K562 (cell line): ENCODE results near the gene ORMDL2. TPM values are rescaled to one million over a fixed set of nuclear protein-coding genes. Genes with fewer than 3 reads are reported as not detected.

Source experiments
- CBX3 ChIP-seq, 2 experiments: IDR thresholded peaks; 1 replicate in 1 of 2; 2 replicates in 1 of 2; pipeline ENCODE4 v1.6.1; 2012; ENCODE audit warnings: inconsistent platforms in 2 of 2, low read length in 2 of 2, borderline replicate concordance in 1 of 2, control low read depth in 1 of 2
- EP300 ChIP-seq: IDR thresholded peaks from 2 replicates; pipeline ENCODE4 v1.6.1; 2012; ENCODE audit warnings: low read length, improper control_type of control experiment
- ERF ChIP-seq: fragments of 450-650 bp; formaldehyde crosslinking; IDR thresholded peaks from 2 replicates; pipeline ENCODE4 v1.4.0; 2020; ENCODE audit warnings: mild to moderate bottlenecking, mixed read lengths
- KLF6 ChIP-seq: fragments of 250-450 bp; sonication (Bioruptor Pico); IDR thresholded peaks from 2 replicates; pipeline ENCODE4 v1.4.0; 2020; ENCODE audit warnings: mild to moderate bottlenecking, moderate library complexity, borderline replicate concordance
- MAZ ChIP-seq, 2 experiments: fragments of 450-650 bp in 1 of 2; sonication (generic) in 1 of 2; formaldehyde crosslinking; IDR thresholded peaks in 1 of 2; conservative IDR thresholded peaks in 1 of 2; 2 replicates each; pipeline versions ENCODE4 v1.4.0 to v1.5.0; 2020; ENCODE audit warnings: mild to moderate bottlenecking in 1 of 2, missing genetic modification reagents in 1 of 2
- MCM3 ChIP-seq: fragments of 450-650 bp; IDR thresholded peaks from 2 replicates; pipeline ENCODE4 v1.6.1; 2016
- NBN ChIP-seq: fragments of 450-650 bp; IDR thresholded peaks from 2 replicates; pipeline ENCODE4 v1.6.1; 2016; ENCODE audit warnings: low read depth, mild to moderate bottlenecking
- NR4A1 ChIP-seq, 2 experiments: fragments of 250-450 bp in 1 of 2; fragments of 450-650 bp in 1 of 2; sonication (Bioruptor Pico) in 1 of 2; IDR thresholded peaks; 2 replicates each; pipeline versions ENCODE4 v1.4.0 to v1.6.1; 2016 to 2020; ENCODE audit warnings: mild to moderate bottlenecking in 2 of 2, missing compliant biosample characterization in 1 of 2, missing genetic modification characterization in 1 of 2, moderate library complexity in 1 of 2
- PCBP2 ChIP-seq: fragments of 200-400 bp; formaldehyde crosslinking; IDR thresholded peaks from 2 replicates; pipeline ENCODE4 v1.6.1; 2018; ENCODE audit warnings: low read length, low read depth, mild to moderate bottlenecking, moderate library complexity; ENCODE audit not compliant: poor library complexity, severe bottlenecking
- RCOR1 ChIP-seq, 2 experiments: IDR thresholded peaks; 2 replicates each; pipeline ENCODE4 v1.6.1; 2012; ENCODE audit warnings: low read depth in 2 of 2, low read length in 2 of 2, borderline replicate concordance in 1 of 2, improper control_type of control experiment in 1 of 2
- SMARCE1 ChIP-seq: fragments of 450-650 bp; IDR thresholded peaks from 2 replicates; pipeline ENCODE4 v1.7.1; 2016; ENCODE audit warnings: mild to moderate bottlenecking
- YY1 ChIP-seq, 3 experiments: IDR thresholded peaks; 2 replicates each; pipeline ENCODE4 v1.6.1; 2011; ENCODE audit warnings: low read length in 2 of 3, mild to moderate bottlenecking in 2 of 3, moderate library complexity in 2 of 3, borderline replicate concordance in 1 of 3, control low read depth in 1 of 3, low read depth in 1 of 3; ENCODE audit not compliant: insufficient read depth in 3 of 3, insufficient replicate concordance in 2 of 3, control insufficient read depth in 1 of 3, insufficient read length in 1 of 3; ENCODE audit errors: extremely low read depth in 1 of 3
- ZNF696 ChIP-seq: fragments of 250-450 bp; sonication (Bioruptor Pico); conservative IDR thresholded peaks from 2 replicates; pipeline ENCODE4 v1.4.0; 2020; ENCODE audit warnings: mild to moderate bottlenecking, moderate library complexity
- polyA plus RNA-seq, 8 experiments: library from polyadenylated mRNA; depleted of rRNA in 4 of 8; stranded (reverse) in 5 of 8; unstranded in 3 of 8; fragments of >200 nt; fragmentation: Nextera tagmentation in 2 of 8; fragmentation: Illumina TruSeq in 1 of 8; extraction: Ambion mirVana in 2 of 8; extraction: Trizol in 1 of 8; gene quantifications; 2 replicates each; pipeline versions ENCODE4 v1.2.1 to v1.2.3, GENCODE V29; 2011 to 2014; ENCODE audit warnings: inconsistent platforms in 1 of 8, missing spikeins in 1 of 8
- total RNA-seq, 7 experiments: library from RNA; depleted of rRNA in 6 of 7; stranded (reverse); fragments of >200 nt in 6 of 7; fragmentation: Illumina TruSeq in 2 of 7; extraction: Trizol in 2 of 7; gene quantifications; 2 replicates each; pipeline versions ENCODE4 v1.2.1 to v1.2.3, GENCODE V29; 2011 to 2021; ENCODE audit warnings: low replicate concordance in 1 of 7
- TF ChIP-seq, protein P1 (sequence below): IDR thresholded peaks from 2 replicates; pipeline ENCODE4 v1.6.1; 2012; ENCODE audit warnings: low read depth, low read length, improper control_type of control experiment, borderline replicate concordance
- TF ChIP-seq, protein P2 (sequence below), 2 experiments: IDR thresholded peaks; 2 replicates each; pipeline ENCODE4 v1.6.1; 2012; ENCODE audit warnings: improper control_type of control experiment in 2 of 2, low read depth in 2 of 2, low read length in 2 of 2, borderline replicate concordance in 1 of 2
- TF ChIP-seq, protein P3 (sequence below): fragments of 200-800 bp; sonication (Bioruptor generic); IDR thresholded peaks from 2 replicates; pipeline ENCODE4 v1.6.1; 2016; ENCODE audit warnings: missing genetic modification characterization, missing compliant biosample characterization

ORMDL2 gene
- total and polyA plus RNA-seq, 9 of the 15 experiments (the other 6 are each of a cell fraction or from before 2014, with no cell fraction given), result 9.9 to 113 (median 34.4) TPM

DNA sequence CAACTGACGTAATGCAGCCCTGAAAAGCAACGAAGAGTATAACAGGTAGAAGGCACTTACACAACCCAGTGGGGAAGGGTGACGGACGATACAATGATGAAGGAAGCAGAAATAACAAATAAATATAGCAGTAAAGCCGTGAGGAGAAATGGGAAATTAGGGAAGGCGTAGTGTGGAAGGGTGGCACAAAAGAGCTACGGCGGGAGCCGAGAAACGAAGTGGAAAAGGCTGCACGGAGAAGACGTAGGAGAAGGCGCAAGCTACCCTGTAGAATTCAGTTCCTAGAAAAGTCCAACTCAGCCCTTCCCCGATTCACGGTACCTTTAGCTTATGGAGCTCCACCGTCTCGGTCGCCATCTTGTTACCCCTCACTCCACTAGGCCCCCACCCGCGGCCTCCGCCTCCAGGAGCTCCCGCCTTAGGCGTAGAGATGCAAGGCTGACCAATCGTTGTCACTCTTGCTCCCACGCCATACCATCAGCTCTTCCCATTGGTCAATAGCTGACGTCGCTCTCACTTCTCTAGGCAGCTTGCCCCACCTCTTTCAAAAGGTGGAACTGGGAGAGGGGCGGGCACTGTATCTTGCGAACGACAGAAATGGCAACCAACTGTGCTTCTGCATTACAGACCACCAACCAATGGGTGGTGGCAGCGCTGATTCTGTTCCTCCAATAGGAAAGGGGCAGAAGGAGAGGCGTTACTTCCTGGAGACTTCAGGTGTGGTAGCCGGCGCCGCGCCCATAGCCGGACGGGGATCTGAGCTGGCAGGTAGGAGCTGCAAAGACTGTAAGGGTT lies at the start of gene ORMDL2, which contains the start of gene SARNP (continued):
- TF ChIP-seq, protein P1, sequence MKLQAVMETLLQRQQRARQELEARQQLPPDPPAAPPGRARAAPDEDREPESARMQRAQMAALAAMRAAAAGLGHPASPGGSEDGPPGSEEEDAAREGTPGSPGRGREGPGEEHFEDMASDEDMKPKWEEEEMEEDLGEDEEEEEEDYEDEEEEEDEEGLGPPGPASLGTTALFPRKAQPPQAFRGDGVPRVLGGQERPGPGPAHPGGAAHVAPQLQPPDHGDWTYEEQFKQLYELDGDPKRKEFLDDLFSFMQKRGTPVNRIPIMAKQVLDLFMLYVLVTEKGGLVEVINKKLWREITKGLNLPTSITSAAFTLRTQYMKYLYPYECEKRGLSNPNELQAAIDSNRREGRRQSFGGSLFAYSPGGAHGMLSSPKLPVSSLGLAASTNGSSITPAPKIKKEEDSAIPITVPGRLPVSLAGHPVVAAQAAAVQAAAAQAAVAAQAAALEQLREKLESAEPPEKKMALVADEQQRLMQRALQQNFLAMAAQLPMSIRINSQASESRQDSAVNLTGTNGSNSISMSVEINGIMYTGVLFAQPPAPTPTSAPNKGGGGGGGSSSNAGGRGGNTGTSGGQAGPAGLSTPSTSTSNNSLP, result no peak
- TF ChIP-seq CBX3 (IDR thresholded peaks at IDR 0.05; ENCODE audit: borderline replicate concordance in 1 of 2, low read length in 2 of 2), result no peak
- TF ChIP-seq, protein P2, sequence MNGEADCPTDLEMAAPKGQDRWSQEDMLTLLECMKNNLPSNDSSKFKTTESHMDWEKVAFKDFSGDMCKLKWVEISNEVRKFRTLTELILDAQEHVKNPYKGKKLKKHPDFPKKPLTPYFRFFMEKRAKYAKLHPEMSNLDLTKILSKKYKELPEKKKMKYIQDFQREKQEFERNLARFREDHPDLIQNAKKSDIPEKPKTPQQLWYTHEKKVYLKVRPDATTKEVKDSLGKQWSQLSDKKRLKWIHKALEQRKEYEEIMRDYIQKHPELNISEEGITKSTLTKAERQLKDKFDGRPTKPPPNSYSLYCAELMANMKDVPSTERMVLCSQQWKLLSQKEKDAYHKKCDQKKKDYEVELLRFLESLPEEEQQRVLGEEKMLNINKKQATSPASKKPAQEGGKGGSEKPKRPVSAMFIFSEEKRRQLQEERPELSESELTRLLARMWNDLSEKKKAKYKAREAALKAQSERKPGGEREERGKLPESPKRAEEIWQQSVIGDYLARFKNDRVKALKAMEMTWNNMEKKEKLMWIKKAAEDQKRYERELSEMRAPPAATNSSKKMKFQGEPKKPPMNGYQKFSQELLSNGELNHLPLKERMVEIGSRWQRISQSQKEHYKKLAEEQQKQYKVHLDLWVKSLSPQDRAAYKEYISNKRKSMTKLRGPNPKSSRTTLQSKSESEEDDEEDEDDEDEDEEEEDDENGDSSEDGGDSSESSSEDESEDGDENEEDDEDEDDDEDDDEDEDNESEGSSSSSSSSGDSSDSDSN (IDR thresholded peaks at IDR 0.05; ENCODE audit: borderline replicate concordance in 1 of 2, low read depth in 2 of 2, low read length in 2 of 2), result 0 out of 4 replicates have a peak, but pooled peaks of 1 of the 2 experiments have one; percentile 41
- TF ChIP-seq EP300, result no peak
- TF ChIP-seq YY1 (IDR thresholded peaks at IDR 0.05; ENCODE audit: borderline replicate concordance in 1 of 3, control insufficient read depth in 1 of 3, extremely low read depth in 1 of 3, insufficient read depth in 3 of 3, insufficient read length in 1 of 3, insufficient replicate concordance in 2 of 3, low read depth in 1 of 3, low read length in 2 of 3), result peak; percentile 82 to 97 (median 93)
- no peak; the same call in 1 of the 2 replicates for TF ChIP-seq NBN
- TF ChIP-seq NR4A1 (CRISPR knock-in tag; IDR thresholded peaks at IDR 0.05), result 0 out of 2 replicates have a peak, but pooled peaks have one; percentile 62
- TF ChIP-seq NR4A1 (tag; IDR thresholded peaks at IDR 0.05), result no peak
- no peak for TF ChIP-seq PCBP2
- no peak for TF ChIP-seq RCOR1 (IDR thresholded peaks at IDR 0.05; ENCODE audit: borderline replicate concordance in 1 of 2, low read depth in 2 of 2, low read length in 2 of 2)
- no peak for TF ChIP-seq ERF
- TF ChIP-seq KLF6 (CRISPR knock-in tag), result no peak
- peak; percentile 99 to 100 for TF ChIP-seq MAZ (CRISPR knock-in tag; conservative IDR thresholded peaks at IDR 0.05 in 1 of 2, IDR thresholded peaks at IDR 0.05 in 1 of 2)
- no peak for TF ChIP-seq MCM3
- TF ChIP-seq, protein P3, sequence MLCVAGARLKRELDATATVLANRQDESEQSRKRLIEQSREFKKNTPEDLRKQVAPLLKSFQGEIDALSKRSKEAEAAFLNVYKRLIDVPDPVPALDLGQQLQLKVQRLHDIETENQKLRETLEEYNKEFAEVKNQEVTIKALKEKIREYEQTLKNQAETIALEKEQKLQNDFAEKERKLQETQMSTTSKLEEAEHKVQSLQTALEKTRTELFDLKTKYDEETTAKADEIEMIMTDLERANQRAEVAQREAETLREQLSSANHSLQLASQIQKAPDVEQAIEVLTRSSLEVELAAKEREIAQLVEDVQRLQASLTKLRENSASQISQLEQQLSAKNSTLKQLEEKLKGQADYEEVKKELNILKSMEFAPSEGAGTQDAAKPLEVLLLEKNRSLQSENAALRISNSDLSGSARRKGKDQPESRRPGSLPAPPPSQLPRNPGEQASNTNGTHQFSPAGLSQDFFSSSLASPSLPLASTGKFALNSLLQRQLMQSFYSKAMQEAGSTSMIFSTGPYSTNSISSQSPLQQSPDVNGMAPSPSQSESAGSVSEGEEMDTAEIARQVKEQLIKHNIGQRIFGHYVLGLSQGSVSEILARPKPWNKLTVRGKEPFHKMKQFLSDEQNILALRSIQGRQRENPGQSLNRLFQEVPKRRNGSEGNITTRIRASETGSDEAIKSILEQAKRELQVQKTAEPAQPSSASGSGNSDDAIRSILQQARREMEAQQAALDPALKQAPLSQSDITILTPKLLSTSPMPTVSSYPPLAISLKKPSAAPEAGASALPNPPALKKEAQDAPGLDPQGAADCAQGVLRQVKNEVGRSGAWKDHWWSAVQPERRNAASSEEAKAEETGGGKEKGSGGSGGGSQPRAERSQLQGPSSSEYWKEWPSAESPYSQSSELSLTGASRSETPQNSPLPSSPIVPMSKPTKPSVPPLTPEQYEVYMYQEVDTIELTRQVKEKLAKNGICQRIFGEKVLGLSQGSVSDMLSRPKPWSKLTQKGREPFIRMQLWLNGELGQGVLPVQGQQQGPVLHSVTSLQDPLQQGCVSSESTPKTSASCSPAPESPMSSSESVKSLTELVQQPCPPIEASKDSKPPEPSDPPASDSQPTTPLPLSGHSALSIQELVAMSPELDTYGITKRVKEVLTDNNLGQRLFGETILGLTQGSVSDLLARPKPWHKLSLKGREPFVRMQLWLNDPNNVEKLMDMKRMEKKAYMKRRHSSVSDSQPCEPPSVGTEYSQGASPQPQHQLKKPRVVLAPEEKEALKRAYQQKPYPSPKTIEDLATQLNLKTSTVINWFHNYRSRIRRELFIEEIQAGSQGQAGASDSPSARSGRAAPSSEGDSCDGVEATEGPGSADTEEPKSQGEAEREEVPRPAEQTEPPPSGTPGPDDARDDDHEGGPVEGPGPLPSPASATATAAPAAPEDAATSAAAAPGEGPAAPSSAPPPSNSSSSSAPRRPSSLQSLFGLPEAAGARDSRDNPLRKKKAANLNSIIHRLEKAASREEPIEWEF (CRISPR knock-in tag), result no peak
- no peak for TF ChIP-seq ZNF696 (CRISPR knock-in tag)
- TF ChIP-seq SMARCE1, result peak; percentile 41
